CD4-positive, alpha-beta T cell treated with Interleukin-4 for 4 hours (primary cell): ENCODE data around the gene ZNF41.
A peak's percentile ranks its signal among the peaks of the same experiment; 100 is the strongest.
"Not testable (repeated sequence)": the region's sequence is repeated elsewhere in the genome, so short reads cannot be mapped to it uniquely, and the experiment has no call there.

Experiments
- DNase-seq: peaks from one replicate; pipeline ENCODE4 v3.0.0-alpha.2; 2020

Gene ZNF41

GRCh38 chrX:47482512-47483305 lies at the start of gene ZNF41:
ZNF41 (minus strand) TSS chrX:47483222; CDS start chrX:47467481, 15,741 bp downstream.
- peak; percentile 87 for DNase-seq

GRCh38 chrX:47530049-47530448 lies 47.0 kb upstream of the ZNF41 start:
- no peak for DNase-seq

DNA sequence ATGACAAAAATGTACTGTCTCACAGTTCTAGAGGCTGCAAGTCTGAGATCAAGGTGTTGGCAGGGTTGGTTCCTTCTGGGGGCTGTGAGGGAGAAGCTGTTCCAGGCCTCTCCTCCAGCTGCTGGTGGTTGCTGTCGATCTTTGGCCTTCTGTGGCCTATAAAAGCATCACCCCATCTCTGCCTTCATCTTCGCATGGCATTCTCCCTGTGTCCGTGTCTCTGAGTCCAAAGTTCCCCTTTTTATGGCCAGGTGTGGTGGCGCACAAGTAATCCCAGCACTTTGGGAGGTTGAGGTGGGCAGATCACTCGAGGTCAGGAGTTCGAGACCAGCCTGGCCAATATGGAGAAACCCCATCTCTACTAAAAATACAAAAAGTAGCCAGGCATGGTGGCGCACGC lies 46.5 kb upstream of the ZNF41 start:
- no peak for DNase-seq

DNA sequence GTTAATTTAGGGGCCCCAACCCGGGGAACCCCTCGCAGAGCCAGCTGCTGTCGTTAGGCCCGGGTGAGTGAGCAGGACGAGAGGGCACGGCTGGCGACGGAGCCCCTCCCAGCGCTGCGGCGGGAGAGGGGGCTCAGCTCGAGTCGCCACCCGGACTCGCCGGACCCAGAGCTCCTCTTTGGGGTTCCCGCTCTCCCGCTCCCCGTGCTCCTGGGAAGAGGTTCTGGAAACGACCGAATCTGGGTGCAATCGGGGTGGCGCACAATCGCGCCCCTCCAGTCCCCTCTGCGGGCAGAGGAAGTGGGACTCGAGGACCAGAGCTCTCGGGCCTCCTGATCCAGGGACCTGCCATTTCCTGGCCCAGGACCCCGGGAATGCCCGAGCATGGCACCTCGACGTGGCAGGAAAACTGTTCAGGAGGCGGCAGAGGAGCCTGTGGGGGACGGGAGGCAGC lies 40.7 kb upstream of the ZNF41 start:
- DNase-seq, result no peak

- DNase-seq, result peak; percentile 64
These were observed 40.3 kb upstream of the ZNF41 start for GRCh38 chrX:47523297-47523696.

DNA sequence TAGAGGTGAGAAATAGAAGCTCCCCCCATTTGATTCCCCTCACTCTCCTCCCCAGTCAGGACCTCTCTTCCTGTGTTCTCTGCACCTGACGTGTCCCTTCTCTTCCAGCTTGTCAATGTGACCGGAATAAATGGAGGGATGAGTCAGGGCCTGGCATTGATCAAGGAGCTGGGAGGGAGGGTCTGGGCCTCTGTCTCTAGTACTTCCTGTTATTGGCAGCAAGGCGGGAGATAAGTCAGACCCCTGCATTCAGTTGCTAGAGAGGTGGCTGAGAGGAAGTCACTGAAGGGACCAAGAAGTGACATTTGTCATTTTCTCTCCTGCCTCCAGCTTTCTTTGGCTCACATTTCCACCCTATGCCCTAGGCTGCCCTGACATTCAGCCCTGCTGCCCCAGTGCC lies 35.1 kb upstream of the ZNF41 start:
- DNase-seq, result no peak

DNA sequence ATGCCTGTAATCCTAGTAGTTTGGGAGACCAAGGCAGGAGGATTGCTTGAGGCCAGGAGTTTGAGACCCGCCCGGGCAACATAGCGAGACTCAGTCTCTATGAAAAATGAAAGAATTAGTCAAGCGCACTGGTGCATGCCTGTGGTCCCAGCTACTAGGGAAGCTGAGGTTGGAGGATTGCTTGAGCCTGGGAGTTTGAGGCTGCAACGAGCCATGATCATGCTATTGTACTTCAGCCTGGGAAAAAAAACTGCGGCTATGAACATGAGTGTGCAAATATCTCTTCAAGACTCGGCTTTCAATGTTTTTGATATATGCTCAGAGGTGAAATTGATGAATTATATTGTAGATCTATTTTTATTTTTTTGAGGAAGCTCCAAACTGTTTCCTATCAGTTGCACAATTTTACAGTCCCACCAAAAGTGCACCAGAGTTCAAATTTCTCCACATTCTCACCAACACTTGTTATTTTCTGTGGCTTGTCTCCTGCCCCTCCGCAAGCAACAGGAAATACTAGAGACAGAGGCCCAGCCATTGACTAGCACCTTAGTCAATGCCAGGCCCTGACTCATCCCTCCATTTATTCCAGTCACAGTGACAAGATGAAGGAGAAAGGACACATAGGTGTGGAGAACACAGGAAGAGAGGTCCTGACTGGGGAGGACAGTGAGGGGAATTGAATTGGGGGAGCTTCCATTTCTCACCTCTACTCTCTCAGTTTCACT lies 33.1 kb upstream of the ZNF41 start:
- DNase-seq, result peak; percentile 27

DNA sequence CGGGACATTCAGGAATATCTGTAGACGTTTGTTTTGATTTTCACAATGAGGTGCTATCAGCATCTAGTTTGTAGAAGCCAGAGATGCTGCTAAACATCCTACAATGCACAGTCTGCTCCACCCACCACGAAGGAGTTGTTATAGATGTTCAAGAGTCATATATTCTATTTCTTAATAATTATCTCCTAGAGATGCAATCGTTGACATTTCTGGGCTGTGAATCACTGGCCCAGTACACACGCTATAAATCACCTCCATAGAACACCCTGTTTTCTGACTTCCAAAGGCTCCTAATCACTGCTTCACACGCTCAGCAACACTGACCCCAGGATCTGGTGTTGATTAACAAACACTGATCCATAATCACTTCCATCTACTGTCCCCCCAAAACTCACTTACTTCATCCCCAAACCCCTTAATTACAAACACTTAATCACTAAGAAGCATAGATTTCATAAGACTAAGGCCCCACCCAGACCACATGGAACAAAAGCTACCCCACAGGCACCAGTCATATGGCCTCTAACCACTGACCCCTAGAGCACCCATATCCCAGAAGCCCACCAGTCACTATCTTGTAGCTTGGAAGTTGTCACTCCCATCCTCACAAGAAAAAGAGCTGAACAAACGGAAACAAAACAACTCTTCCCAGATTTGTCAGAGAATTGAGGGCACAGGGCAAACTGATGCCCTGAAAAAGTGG lies 31.7 kb upstream of the ZNF41 start:
- no peak for DNase-seq

- not testable (repeated sequence) for DNase-seq
These were observed 30.3 kb upstream of the ZNF41 start for GRCh38 chrX:47513034-47513965.

- DNase-seq, result not testable (repeated sequence)
These were observed 29.4 kb upstream of the ZNF41 start for GRCh38 chrX:47512383-47512782.

GRCh38 chrX:47507153-47507867 lies 24.3 kb upstream of the ZNF41 start:
- no peak for DNase-seq

- no peak for DNase-seq
These were observed 20.1 kb upstream of the ZNF41 start for GRCh38 chrX:47503151-47503550.

DNA sequence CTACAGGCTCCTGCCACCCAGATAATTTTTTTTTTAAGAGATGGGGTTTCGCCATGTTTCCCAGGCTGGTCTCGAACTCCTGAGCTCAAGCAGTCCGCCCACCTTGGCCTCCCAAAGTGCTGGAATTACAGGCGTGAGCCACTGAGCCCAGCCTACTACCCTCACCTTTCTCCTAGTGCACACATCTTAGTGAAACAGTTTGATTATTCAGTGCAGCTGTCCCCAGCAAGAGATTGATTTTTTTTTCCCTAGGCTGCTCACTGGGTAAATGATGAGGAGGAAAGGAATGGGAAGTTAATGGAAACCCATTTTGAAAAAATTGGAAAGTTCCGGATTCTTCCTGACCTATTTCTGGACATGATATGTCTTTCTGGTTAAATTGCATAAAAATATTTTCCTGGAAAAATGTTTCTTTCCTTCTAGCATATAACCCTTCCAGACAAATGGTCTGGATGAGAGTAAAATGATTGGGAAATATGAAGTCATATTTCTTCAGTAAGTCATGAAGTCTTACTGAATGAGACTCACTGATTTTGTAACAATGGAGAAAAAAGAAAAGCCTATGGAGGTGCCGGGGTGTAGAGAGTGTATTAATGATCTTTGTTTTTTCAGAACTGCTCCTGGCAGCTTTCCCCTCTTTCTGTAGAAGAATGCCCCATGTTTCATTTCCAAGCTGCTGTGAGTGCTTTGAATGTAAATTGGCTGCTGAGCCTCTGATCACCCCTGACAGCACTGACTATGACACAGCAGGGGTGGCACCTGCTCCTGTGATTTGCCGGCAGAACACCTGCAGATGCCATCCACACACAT lies 19.5 kb upstream of the ZNF41 start:
- DNase-seq, result no peak

DNA sequence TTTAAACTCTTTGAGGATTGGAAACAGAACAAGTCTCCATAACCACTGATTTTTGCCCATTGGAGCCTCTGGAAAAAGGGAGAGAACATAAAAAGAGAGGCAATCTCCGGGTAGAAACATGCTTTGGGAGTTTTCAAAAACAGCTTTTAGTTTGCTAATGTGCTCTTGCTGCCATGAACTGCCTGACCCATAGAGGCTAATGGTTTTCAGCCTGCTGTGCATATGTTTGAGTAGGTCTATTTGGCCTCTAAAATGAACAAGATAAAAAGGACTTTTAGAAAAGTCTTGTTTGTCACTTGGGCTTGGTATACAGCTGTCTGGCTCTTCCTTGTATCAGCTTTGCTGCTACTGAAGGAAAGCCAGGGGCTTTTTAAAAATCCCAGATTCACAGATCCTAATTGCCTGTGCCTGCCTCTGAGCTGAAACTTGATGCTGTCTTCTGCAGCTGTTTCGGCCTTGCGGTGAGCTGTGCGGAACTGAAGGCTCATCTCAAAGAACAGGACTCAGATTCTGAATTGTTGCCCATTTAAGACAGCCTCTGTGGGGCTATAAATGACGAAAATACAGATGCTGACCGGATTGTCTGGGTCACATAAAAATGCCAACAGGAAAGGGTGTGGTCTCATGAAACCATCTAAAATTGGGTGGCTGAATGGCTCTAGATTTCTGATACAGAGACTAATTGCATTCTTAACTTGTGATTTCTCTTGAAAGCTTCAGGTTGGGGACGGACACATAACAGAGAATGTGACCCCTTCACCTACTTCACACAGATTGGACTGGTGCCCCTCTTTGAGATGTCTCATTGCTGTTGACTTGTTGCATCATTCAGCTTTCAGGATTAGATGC lies 18.4 kb upstream of the ZNF41 start:
- DNase-seq, result no peak

DNA sequence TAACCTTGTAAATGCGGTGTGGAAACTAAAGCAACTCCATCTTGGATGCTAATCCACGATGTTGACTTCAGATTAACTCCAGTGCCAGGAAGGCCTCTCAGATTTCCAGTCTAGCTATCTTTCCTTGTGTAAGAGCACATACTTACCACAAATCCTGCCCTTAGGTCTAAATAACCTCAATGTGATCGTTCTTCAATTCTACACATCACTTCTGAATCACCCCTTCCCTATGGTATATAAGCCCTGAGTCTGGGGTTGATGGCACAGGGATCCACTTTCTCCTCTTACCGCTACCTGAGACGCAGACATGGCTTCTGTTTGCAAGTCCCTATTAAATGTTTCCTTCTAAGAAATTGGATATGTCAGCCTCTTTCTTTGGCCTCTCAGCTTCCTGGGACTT lies 17.5 kb upstream of the ZNF41 start:
- DNase-seq, result no peak

DNA sequence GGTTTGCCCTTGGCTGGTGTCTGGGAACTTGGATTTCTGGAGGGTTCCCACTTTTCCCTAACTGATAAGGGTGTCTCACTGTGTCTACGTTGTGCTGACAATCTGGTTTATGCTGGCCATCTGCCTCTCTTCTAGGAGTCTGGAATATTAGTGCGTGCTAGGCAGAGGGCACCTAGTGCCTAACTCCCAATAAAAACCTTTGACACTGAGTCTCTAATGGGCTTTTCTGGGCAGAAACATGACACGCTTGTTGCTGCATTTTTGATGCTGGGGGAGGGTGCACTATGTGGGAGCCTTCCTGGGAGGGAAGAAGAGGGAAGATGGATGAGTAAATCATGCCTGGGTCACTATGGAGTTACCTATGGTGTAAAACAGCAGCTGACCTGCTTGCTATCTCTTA lies 16.3 kb upstream of the ZNF41 start:
- DNase-seq, result no peak

DNA sequence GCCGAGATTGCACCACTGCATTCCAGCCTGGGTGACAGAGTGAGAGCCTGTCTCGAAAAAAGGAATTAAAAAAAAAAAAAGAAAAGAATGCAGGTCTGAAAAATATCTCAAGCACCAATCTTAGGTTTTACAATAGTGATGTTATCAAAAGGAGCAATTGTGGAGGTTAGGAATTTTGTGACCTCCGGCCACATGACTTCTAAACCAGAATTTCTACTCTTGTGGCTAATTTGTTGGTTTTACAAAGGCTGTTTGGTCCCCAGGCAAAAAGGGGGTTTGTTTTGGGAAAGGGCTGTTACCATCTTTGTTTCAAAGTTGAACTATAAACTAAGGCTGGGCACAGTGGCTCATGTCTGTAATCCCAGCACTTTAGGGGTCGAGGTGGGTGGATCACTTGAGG lies 15.4 kb upstream of the ZNF41 start:
- no peak for DNase-seq

DNA sequence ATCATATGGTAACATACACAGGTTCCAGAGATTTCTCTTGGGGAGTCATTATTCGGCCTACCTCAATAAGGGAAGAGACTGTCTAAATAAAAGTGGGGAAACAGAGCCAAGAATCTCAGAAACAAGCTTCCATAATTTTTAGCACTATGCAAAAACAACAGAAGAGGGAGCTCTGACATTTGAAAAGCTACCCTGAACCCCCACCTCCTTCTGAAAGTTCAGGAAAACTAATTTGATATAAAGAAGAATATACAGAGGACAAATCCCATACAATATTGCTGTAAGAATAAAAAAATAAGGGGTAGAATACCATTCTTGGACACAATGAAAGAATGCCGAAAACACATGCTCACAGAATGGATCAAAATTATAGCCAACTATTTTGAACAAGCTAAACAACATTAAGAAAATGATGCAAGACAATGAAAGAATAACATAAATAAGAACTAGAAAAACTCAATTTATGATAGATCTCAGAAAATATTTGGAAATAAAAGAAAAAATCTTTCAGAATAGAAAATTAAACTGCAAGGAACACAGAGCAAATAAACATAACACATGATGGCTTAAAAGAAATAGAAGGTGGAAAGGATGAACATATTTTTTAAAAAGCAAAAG lies 14.4 kb upstream of the ZNF41 start:
- DNase-seq, result no peak

DNA sequence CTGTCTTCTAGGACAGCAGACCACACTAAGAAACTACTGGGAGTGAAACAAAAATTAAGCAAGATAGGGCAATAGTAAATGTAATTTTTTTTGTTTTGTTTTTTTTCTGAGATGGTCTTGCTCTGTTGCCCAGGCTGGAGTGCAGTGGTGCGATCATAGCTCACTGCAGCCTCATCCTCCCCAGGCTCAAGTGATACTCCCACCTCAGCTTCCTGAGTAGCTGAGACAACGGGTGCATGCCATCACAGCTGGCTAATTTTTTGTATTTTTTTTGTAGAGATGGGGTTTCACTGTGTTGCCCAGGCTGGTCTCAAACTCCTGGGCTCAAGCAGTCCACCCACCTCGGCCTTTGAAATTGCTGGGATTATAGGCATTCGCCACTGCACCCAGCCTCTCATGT lies 9.1 kb upstream of the ZNF41 start:
- not testable (repeated sequence) for DNase-seq
